GM19193 (cell line): Measurements from ENCODE around the gene AQR.

ENCODE experiments used
- POLR2A ChIP-seq: IDR thresholded peaks from 4 replicates; pipeline ENCODE4 v1.6.1; 2011; ENCODE audit not compliant: insufficient read depth, insufficient read length; ENCODE audit errors: extremely low read depth

Gene AQR

DNA sequence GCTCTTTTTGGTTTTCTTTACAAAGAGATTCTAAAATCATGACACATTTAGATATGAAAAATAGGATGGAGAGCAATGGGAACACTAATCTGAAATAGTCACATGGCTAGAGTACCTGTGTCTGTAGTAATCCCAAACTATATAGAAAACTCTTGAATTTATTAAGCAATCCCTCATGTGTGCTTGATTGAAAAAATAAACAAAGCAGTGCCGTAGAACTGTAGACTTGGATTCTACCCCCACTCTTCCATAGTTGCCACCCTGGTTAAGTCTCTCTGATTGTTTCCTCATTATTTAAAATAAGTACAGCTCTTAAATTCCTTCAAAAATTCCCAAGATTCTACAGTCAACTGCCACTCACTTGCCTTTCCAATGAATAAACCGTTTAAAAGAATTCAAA is 115.3 kb downstream of the AQR start:
- TF ChIP-seq POLR2A = no peak

- no peak for TF ChIP-seq POLR2A
Observed at GRCh38 chr15:34853001-34853758, 116.4 kb downstream of the AQR start.

GRCh38 chr15:34851751-34852150 is 117.8 kb downstream of the AQR start:
- TF ChIP-seq POLR2A = no peak

DNA sequence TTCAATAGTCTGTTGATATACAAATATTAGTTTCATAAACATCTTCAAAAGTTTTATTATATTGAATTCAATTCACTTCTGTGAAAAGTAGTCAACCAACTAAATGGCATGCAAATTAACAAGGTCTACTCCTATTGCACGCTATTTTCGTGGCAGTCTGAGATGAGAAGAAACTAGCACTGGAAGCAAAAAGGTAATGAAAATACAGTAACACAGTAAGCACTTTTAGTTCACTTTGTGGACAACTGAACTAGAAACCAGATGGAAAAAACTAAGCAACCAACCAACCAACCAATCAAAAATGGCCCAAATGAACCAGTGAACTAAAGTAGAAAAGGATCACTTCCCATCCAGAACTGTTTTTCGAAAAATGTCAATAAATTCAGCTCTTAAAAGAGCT is 118.5 kb downstream of the AQR start:
- TF ChIP-seq POLR2A = no peak

DNA sequence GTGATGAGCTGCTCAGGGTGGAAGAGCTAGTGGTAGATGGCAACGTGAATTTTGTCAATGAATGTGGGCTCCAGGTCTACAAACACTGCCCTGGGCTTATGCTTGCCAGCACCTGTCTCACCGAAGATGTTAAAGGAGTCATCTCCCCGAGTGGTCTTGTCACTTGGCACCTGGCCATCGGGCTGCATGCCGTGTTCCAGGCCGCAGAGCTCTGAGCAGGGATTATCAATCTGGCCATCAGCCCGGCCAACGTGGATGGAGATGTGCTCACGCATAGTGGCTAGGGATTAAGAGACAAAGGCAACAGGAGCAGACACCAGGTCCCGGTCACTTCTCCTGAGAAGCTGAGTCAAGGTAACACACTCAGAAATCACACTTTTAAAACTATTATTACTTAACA is 119.4 kb downstream of the AQR start:
- TF ChIP-seq POLR2A = no peak

GRCh38 chr15:34849364-34849959 is 120.1 kb downstream of the AQR start:
- TF ChIP-seq POLR2A = no peak

DNA sequence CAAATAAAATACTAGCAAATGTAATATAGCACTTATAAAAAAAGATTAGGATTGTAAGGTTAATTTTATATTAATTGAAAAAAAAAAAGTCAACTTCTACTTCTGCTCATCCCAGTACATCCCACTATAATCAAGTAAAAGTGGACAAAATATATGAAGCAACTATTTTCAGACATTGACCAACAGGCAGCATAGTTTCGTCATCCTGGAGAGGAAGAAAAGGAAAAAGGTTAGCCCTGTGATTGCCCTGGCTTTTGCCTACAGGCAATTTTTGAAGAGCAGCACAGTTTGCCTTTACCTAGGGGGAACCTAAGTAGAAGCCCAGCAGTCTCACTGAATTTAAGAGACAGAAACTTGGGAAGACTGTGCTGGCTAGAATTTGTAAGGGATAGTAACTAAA is 121.9 kb downstream of the AQR start:
- no peak for TF ChIP-seq POLR2A

DNA sequence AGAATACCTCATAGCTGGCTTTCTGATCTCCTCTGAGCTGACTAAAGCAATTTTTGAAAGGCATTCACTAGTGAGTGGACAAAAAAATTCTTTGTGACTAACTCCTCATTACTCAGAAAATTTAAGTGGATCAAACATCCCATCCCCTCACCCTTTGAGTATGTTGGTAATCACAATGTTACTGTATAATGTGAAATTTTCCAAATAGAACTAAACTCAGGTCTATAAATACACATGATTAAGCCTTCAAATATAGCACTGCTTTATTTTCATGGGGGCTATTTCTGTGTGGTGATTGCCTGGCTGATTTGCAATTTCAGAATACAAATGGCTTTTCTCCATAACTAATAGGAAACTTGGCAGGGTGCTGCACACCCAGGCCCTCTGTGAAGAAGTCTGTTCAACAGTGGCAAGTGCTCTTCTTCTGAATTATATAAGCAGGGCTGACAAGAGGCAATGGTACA is 128.2 kb downstream of the AQR start:
- TF ChIP-seq POLR2A = no peak

DNA sequence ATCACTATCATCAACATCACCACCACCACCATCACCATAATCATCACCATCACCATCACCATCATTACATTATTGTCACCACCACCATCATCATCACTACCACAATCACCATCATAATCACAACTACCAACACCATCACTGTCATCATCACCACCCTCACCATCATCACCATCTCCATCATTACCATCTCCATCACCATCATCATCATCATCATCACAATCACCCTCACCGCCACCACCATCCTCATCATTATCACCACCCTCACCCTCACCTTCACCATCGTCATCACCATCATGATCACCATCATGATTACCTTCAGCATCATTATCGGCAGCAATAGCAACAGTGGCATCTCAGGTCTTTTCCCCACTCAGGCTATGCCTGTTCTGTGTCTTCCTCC is 131.3 kb downstream of the AQR start:
- no peak for TF ChIP-seq POLR2A

- TF ChIP-seq POLR2A = no peak
Observed at GRCh38 chr15:34837246-34838016, 132.1 kb downstream of the AQR start.

DNA sequence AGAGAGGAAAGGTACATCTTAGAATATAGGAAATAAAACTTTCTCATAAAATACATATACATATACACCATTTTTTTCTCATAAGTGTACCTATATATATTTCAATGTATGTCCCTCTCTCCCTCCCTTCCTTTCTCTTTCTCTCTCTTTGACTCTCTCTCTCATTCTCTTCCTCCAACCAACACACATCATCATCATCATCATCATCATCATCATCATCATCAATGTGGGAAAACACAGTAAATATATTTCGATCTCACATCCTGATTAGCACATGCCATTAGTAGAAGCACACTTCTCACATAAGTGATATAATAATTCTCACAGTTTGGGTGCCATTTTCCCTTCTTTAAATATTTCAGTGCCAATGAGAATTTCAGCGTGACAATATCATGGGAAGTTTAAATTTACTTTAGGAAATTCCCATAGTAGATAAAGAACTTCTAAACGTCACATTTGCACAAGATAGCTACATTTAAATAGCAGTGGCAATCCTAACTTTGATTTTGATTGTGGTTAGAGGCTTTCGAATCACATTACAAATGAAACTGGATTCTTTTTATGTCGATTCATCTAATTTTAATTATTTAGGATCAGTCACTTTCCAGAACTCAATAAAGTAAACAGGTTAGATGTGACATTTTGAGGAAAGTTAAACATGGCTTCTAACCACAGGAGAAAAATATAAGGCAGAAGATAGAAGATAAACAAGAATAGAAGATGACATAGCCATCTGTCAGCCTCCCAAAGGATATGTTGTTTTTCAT is 141.2 kb downstream of the AQR start:
- TF ChIP-seq POLR2A = no peak

DNA sequence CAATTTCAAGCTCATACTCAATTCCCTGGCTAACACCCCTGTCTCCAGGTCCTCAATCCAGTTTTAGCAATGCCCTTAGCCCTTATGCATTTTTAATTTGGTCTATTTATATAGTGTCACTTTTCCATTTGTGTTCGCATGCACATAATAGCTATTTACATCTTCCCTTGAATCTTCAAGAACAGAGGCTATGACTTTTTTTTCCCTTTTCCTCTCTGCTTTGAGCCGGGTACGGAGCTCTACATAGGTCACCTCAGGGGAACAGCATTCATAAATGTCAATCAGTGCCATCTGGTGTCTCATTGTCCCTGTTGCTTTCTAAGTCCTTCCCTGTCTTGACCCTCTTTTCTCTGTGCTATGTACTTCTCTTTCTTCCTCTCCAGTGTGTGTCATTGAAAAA is 147.7 kb downstream of the AQR start:
- TF ChIP-seq POLR2A = no peak

- no peak for TF ChIP-seq POLR2A
Observed at GRCh38 chr15:34820110-34820509, 149.4 kb downstream of the AQR start.

GRCh38 chr15:34818526-34818925 is 151.0 kb downstream of the AQR start:
- TF ChIP-seq POLR2A = no peak

GRCh38 chr15:34815836-34816235 is 153.7 kb downstream of the AQR start:
- TF ChIP-seq POLR2A = no peak
